Panc1 (cell line): ENCODE results near the gene RAPSN. TPM values are rescaled to one million over a fixed set of nuclear protein-coding genes. Genes with fewer than 3 reads are reported as not detected.

Experiments
- ATAC-seq: fragments of 200-7000 bp; cut with Tn5 transposase; 2 replicates; pipeline ENCODE4 v1.9.1; 2020; ENCODE audit warnings: mild to moderate bottlenecking, moderate library complexity
- BruUV-seq: library from RNA; stranded (reverse); fragments of 400-500 nt; replicated peaks from 2 replicates; lab custom pipeline; 2021; lab: Mats Ljungman, UMichigan
- CTCF ChIA-PET: fragments of 300-600 bp; sonication (Branson Sonifier 250); formaldehyde crosslinking; loops from one replicate; lab custom pipeline; 2022; ENCODE audit warnings: antibody characterized with exemption; lab: Charles Lee
- POLR2A ChIA-PET: fragments of 300-600 bp; sonication (Branson Sonifier 250); formaldehyde crosslinking; loops from one replicate; lab custom pipeline; 2022; ENCODE audit warnings: antibody characterized with exemption; lab: Charles Lee
- DNase-seq: peaks from one replicate; pipeline ENCODE4 v3.0.0-alpha.2; 2010; ENCODE audit warnings: low read depth, low spot score
- H3K27ac ChIP-seq: 2 replicates; pipeline ENCODE4 v1.5.1; 2011; ENCODE audit warnings: mild to moderate bottlenecking, low read length, inconsistent platforms
- H3K27me3 ChIP-seq: fragments of 200-500 bp; sonication (Bioruptor generic); 2 replicates; pipeline ENCODE4 v1.6.0; 2014; ENCODE audit warnings: low read length, inconsistent platforms; ENCODE audit not compliant: control insufficient read depth, insufficient read depth
- H3K36me3 ChIP-seq: fragments of 200-500 bp; sonication (Bioruptor generic); 2 replicates; pipeline ENCODE4 v1.5.1; 2014; ENCODE audit warnings: inconsistent platforms, mild to moderate bottlenecking, low read length, moderate library complexity; ENCODE audit not compliant: control insufficient read depth, insufficient read depth
- H3K4me1 ChIP-seq: 2 replicates; pipeline ENCODE4 v1.5.1; 2011; ENCODE audit warnings: inconsistent platforms, mild to moderate bottlenecking, low read length, moderate library complexity; ENCODE audit not compliant: control insufficient read depth, insufficient read depth
- H3K4me3 ChIP-seq, 2 experiments: 2 replicates each; pipeline ENCODE4 v1.5.1; 2011 to 2012; ENCODE audit warnings: low read depth in 2 of 2, low read length in 2 of 2, mild to moderate bottlenecking in 2 of 2, inconsistent platforms in 1 of 2, moderate library complexity in 1 of 2
- H3K9me3 ChIP-seq: fragments of 200-500 bp; sonication (Bioruptor generic); 2 replicates; pipeline ENCODE4 v1.5.1; 2014; ENCODE audit warnings: low read depth, mild to moderate bottlenecking, inconsistent platforms, low read length, moderate library complexity; ENCODE audit not compliant: control insufficient read depth, insufficient read depth
- CTCF ChIP-seq: fragments of 450-650 bp; IDR thresholded peaks from 2 replicates; pipeline ENCODE4 v1.5.1; 2017; ENCODE audit warnings: mild to moderate bottlenecking
- POLR2AphosphoS5 ChIP-seq: IDR thresholded peaks from 2 replicates; pipeline ENCODE4 v1.6.1; 2012; ENCODE audit warnings: mild to moderate bottlenecking, low read depth, low read length, moderate library complexity
- REST ChIP-seq, 2 experiments: IDR thresholded peaks; 2 replicates each; pipeline ENCODE4 v1.6.1; 2011 to 2012; ENCODE audit warnings: low read depth in 2 of 2, control low read depth in 1 of 2, low read length in 1 of 2, mild to moderate bottlenecking in 1 of 2, moderate library complexity in 1 of 2; ENCODE audit not compliant: insufficient read depth in 1 of 2
- SIN3A ChIP-seq: IDR thresholded peaks from 2 replicates; pipeline ENCODE4 v1.6.1; 2012; ENCODE audit warnings: low read depth, mild to moderate bottlenecking, low read length, moderate library complexity, borderline replicate concordance; ENCODE audit not compliant: insufficient read depth
- TCF7L2 ChIP-seq: IDR thresholded peaks from 2 replicates; pipeline ENCODE4 v1.6.1; 2011; ENCODE audit warnings: mild to moderate bottlenecking, low read depth, low read length, inconsistent platforms
- in situ Hi-C: cut with HindIII; loops from 2 replicates; pipeline ENCODE4 v1.10.0; 2016; ENCODE audit warnings: low sequenced_read_pairs, low pct_unique_long_range_greater_than_20kb
- intact Hi-C: fragments of 100-400 bp; cut with micrococcal nuclease; formaldehyde crosslinking; loops from one replicate; pipeline ENCODE4 v1.10.0; 2022; ENCODE audit not compliant: unreplicated experiment
- total RNA-seq: library from RNA; stranded (reverse); gene quantifications from one replicate; pipeline ENCODE4 v1.2.1, GENCODE V29; 2021; ENCODE audit not compliant: unreplicated experiment

The RAPSN gene
- total RNA-seq, 1 experiment from 2014 or later = 1.8 TPM

- no peaks in the 10 kb centered on the region for H3K9me3 ChIP-seq
- ChIA-PET POLR2A (interaction anchor here (0.5 kb wide), 1 partner anchor 38 kb away, joined by 6 read pairs; no protein-coding TSS in a partner anchor), CTCF (no interaction called here)
- H3K4me1 ChIP-seq = no peaks in the 10 kb centered on the region
- intact Hi-C loops (no loop called here), in situ Hi-C loops (no loop called here)
- TF ChIP-seq REST (IDR thresholded peaks at IDR 0.05; ENCODE audit: insufficient read depth in 1 of 2, low read depth in 2 of 2, low read length in 1 of 2) (no peak), POLR2AphosphoS5 (no peak), TCF7L2 (no peak), SIN3A (no peak), CTCF (no peak)
- no TSS peak for BruUV-seq
- DNase-seq = no peak
- no peak overlapping the region for H3K4me3 ChIP-seq
- H3K36me3 ChIP-seq = no peaks in the 10 kb centered on the region
- ATAC-seq = no peak
- H3K27me3 ChIP-seq = no peaks in the 10 kb centered on the region
- no peak overlapping the region for H3K27ac ChIP-seq
Measured at GRCh38 chr11:47438721-47439120, 10.2 kb downstream of the RAPSN start.

GRCh38 chr11:47437746-47438418, 11.1 kb downstream of the RAPSN start:
- BruUV-seq = no TSS peak
- ChIA-PET CTCF (no interaction called here), POLR2A (interaction anchor here (0.5 kb wide), 1 partner anchor 37 kb away, joined by 6 read pairs; no protein-coding TSS in a partner anchor)
- DNase-seq (no peak), ATAC-seq (peak; percentile 30)
- H3K36me3 ChIP-seq = no peaks in the 10 kb centered on the region
- no peaks in the 10 kb centered on the region for H3K4me1 ChIP-seq
- H3K27me3 ChIP-seq = no peaks in the 10 kb centered on the region
- TF ChIP-seq REST (IDR thresholded peaks at IDR 0.05; ENCODE audit: insufficient read depth in 1 of 2, low read depth in 2 of 2, low read length in 1 of 2) (no peak), POLR2AphosphoS5 (no peak), CTCF (no peak), SIN3A (no peak), TCF7L2 (no peak)
- in situ Hi-C loops = no loop called here
- no peak overlapping the region for H3K27ac ChIP-seq
- intact Hi-C loops = no loop called here
- no peaks in the 10 kb centered on the region for H3K9me3 ChIP-seq
- H3K4me3 ChIP-seq = no peak overlapping the region
